HG02798 (cell line): ENCODE data around the gene RALGPS1.

ENCODE experiments used
- ATAC-seq: cut with Tn5 transposase; IDR thresholded peaks from one replicate; pipeline ENCODE4 v1.9.1; 2021; ENCODE audit warnings: mild to moderate bottlenecking; ENCODE audit not compliant: unreplicated experiment, poor library complexity

Gene RALGPS1

DNA sequence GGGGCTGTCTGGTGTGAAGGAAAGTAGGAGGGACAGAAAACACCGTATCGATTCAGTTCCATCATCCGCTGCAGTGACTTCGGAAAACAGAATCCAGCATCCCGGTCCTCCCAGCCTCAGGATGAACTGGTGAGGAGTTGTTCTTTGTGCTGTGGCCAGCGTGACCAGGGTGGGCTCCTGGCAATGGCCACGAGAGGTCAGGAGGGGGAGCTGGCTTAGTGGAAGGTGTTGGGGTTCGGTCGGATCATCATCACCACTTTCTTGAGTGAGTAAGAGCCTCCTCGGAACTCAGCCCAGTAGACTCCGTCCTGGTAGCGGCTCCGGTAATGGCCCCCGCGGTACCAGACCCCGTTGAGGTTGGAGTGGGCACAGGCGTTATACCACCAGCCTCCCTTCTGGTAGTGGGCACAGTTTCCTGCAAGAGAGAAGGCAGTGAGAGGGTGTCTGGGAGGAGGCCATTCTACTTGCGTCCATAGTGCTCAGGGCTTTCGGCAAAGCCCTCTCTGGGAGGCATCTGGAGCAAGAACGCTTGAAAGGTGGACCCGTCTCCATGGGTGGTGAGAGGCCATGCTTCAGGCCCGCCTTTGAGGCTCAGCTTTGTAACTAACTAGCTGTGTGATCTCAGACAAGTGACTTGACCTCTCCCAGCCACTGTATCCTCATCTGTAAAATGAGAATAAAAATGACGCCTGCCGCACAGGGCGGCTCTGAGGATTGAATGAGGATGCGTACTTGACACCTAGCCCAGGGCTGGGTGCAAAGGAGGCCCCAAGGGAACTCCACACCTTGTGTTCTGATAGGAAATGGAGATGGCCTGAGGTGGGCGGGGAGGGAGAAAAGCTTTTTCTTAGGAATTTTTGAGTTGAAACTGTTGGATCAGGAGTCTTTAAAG, 174.4 kb downstream of the RALGPS1 start:
- ATAC-seq, result no peak

- no peak for ATAC-seq
Observed at GRCh38 chr9:127089631-127090081, 175.1 kb downstream of the RALGPS1 start.

GRCh38 chr9:127090341-127090985, 175.9 kb downstream of the RALGPS1 start:
- ATAC-seq, result no peak

DNA sequence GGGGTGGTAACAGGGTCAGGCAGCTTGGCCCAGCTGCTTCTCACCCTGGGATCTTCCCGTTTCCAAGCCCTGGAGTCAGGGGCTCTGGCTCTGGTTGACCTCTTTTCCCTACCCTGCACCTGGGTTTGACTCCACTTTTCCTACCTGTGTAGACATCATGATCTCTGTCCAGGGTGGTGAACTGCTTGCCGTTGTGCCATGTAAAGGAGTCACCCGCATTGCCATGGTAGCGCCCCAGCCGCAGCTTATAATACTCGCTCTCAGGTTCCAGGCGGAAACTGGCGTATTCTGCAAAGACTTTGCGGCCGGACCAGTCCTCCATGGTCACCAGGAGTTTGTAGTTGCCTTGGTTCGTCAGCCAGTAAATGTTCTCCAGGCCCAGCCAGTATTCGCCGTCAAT, 176.9 kb downstream of the RALGPS1 start:
- ATAC-seq, result no peak

DNA sequence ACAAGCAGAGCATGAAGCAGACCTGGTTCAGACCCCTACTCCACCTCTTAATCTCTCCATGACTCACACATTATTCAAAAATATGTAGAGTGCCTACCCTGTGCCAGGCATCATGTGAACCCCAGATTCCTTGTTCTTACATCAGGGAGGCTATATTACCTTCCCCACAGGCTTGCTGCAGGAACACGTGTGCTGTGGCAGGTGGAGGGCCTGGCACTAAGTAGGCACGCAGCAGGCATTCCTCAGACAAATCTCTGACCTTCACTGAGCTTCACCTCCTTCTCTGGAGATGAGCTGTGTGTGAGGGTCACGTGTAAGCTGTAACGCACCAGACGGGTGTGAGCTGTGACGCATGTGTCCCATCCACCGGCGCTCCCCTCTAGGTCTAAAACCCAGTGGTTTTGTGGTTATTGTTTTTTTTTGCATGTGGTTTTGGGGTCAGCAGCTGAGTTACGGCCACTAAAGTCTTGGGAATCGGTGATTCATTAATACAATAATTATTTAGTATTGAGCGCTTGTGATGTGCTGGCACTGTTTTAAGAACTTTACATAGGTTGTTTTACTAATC, 177.5 kb downstream of the RALGPS1 start:
- no peak for ATAC-seq

GRCh38 chr9:127093319-127094020, 178.9 kb downstream of the RALGPS1 start:
- no peak for ATAC-seq

GRCh38 chr9:127095411-127095810, 180.8 kb downstream of the RALGPS1 start:
- ATAC-seq, result no peak

- no peak for ATAC-seq
Observed at GRCh38 chr9:127096208-127096607, 181.6 kb downstream of the RALGPS1 start.

- no peak for ATAC-seq
Observed at GRCh38 chr9:127097683-127098082, 183.1 kb downstream of the RALGPS1 start.

DNA sequence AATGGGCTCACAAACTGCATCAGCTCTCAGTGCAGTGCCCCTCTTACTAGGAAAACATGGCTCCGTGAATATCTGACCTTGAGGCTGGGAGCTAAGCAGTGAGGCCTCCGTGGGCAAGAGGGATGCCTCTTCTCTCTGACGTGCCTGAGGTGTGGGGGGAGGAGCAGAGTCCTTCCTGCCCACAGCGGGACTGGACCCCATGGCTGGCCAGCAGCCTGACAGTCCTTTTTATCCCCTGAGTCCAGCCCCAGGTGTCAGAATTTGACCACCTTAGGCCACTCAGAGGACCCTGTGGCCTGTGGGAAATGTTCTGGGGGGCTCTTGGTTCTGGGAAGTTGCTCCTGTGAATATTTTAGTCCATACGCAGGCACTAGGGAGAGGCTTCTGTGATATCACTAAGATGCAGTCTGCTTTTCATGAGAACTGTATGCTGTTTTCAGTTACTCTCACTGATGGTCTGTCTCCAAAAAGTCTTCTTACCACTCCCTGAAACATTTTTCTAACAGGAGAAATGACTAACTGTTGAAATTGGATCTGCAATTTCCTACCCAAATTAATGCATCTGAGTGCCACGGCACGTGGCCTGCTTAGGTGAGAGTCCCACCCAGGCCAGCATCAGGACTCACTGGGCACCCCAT, 184.5 kb downstream of the RALGPS1 start:
- no peak for ATAC-seq

GRCh38 chr9:127099664-127100063, 185.1 kb downstream of the RALGPS1 start:
- ATAC-seq, result no peak

DNA sequence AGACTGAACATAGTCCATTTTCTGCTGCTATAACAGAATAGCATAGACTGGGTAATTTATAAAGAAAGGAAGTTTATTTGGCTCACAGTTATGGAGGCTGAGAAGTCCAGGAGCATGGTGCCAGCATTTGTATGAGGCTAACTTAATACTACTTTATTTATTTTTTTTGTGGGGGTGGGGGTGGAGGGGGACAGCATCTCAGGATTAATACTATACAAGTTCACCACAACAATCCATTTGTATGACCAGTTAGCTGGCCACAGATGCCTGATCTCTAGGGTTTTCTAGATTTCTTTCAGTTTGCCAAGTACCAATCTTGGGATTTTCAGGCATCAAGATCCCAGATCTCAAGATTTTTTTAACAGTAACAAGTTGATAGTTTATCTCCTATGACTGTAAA, 187.6 kb downstream of the RALGPS1 start:
- no peak for ATAC-seq

GRCh38 chr9:127102788-127103187, 188.2 kb downstream of the RALGPS1 start:
- no peak for ATAC-seq

GRCh38 chr9:127104581-127105311, 190.2 kb downstream of the RALGPS1 start:
- no peak for ATAC-seq

DNA sequence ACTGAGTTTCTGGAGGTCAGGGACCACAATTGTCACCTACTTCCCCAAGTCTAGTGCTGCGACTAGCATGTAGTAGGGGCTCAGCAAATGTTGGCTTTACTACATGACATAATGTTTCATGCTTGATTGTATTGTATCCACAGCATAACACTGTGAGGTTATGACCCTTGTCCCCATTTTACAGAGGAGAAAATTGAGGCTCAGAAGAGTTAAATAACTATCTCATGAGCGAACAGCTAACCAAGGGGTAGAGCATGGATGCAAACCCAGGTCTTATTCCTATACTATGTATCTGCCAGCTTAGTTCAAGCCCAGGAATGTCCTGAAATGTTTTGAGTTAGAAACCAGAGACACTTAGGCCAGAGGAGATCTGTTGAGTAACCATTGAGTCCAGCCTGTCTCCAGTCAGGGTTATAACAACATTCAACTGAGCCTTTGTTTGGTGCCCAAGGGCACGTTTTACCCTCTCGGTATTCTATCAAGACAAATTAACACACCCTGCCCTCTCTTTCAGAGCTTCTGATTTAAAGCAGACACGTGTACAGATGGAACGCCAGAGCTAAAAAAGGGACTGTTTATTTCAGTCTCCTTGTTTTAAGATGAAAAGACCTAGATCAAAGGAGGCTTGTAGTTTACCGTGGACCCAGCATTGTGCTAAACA, 191.4 kb downstream of the RALGPS1 start:
- ATAC-seq, result no peak

DNA sequence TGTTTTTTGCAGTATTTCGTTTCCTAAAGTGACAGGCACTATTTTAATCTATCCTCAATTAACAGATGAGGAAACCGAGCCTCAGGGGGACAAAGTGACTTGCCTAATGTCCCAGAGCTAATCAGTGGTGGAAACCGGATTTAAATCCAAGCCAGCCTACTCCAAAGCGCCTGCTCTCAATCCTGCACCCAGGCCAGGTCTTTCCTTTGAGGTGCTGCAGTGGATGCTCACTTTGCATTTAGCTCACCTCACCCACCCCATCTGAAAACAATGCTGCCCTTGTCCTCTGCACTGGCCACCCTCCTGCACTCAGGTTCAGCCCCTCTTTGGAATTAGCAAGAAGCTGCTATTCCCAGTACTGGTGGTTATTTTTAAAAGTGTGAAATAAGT, 191.9 kb downstream of the RALGPS1 start:
- ATAC-seq, result no peak

- ATAC-seq, result no peak
Observed at GRCh38 chr9:127107171-127107928, 192.8 kb downstream of the RALGPS1 start.
